Trophoblast cell (in vitro differentiated cells and primary cell): ENCODE data around the gene HLA-DRA.

Source experiments
- DNase-seq, 2 donors: peaks; one replicate each; pipeline ENCODE4 v3.0.0-alpha.2; 2016
- H2AFZ ChIP-seq: 2 replicates; pipeline ENCODE4 v1.6.1; 2013; ENCODE audit warnings: low read length, moderate library complexity, mild to moderate bottlenecking; ENCODE audit not compliant: insufficient read depth, poor library complexity
- H2AK5ac ChIP-seq: 2 replicates; pipeline ENCODE4 v1.6.1; 2013; ENCODE audit warnings: mild to moderate bottlenecking, low read length
- H2BK120ac ChIP-seq: 2 replicates; pipeline ENCODE4 v1.6.1; 2013; ENCODE audit warnings: low read length, mild to moderate bottlenecking, moderate library complexity; ENCODE audit not compliant: insufficient read depth, poor library complexity
- H2BK12ac ChIP-seq: 2 replicates; pipeline ENCODE4 v1.6.1; 2013; ENCODE audit warnings: mild to moderate bottlenecking, low read length, moderate library complexity
- H2BK5ac ChIP-seq: 2 replicates; pipeline ENCODE4 v1.6.1; 2013; ENCODE audit warnings: low read length, low read depth, moderate library complexity, mild to moderate bottlenecking; ENCODE audit not compliant: poor library complexity
- H3K14ac ChIP-seq: 2 replicates; pipeline ENCODE4 v1.6.1; 2013; ENCODE audit warnings: mild to moderate bottlenecking, low read length
- H3K18ac ChIP-seq: 2 replicates; pipeline ENCODE4 v1.6.1; 2013; ENCODE audit warnings: mild to moderate bottlenecking, low read length
- H3K23ac ChIP-seq: 2 replicates; pipeline ENCODE4 v1.6.1; 2013; ENCODE audit warnings: low read length
- H3K27ac ChIP-seq: 2 replicates; pipeline ENCODE4 v1.5.1; 2013; ENCODE audit warnings: low read depth, mild to moderate bottlenecking, inconsistent platforms, low read length, moderate library complexity
- H3K27me3 ChIP-seq: 2 replicates; pipeline ENCODE4 v1.6.1; 2013; ENCODE audit warnings: inconsistent platforms, mild to moderate bottlenecking, low read length, moderate library complexity; ENCODE audit not compliant: insufficient read depth
- H3K36me3 ChIP-seq, 2 experiments: 1 replicate in 1 of 2; 2 replicates in 1 of 2; pipeline ENCODE4 v1.6.1; 2013; ENCODE audit warnings: low read length in 2 of 2, mild to moderate bottlenecking in 2 of 2, moderate library complexity in 1 of 2; ENCODE audit not compliant: insufficient read depth in 2 of 2, control insufficient read depth in 1 of 2
- H3K4ac ChIP-seq: 2 replicates; pipeline ENCODE4 v1.6.1; 2013; ENCODE audit warnings: low read depth, mild to moderate bottlenecking, low read length, moderate library complexity
- H3K4me1 ChIP-seq, 2 experiments: 1 replicate in 1 of 2; 2 replicates in 1 of 2; pipeline ENCODE4 v1.6.1; 2013; ENCODE audit warnings: low read length in 2 of 2, mild to moderate bottlenecking in 2 of 2, moderate library complexity in 1 of 2; ENCODE audit not compliant: insufficient read depth in 2 of 2, control insufficient read depth in 1 of 2
- H3K4me2 ChIP-seq: 2 replicates; pipeline ENCODE4 v1.6.1; 2013; ENCODE audit warnings: inconsistent platforms, mild to moderate bottlenecking, low read length, moderate library complexity
- H3K4me3 ChIP-seq: 2 replicates; pipeline ENCODE4 v1.5.1; 2013; ENCODE audit warnings: mild to moderate bottlenecking, low read depth, low read length, inconsistent platforms
- H3K79me1 ChIP-seq: one replicate; pipeline ENCODE4 v1.6.1; 2013; ENCODE audit warnings: low read length
- H3K79me2 ChIP-seq: 2 replicates; pipeline ENCODE4 v1.6.1; 2013; ENCODE audit warnings: low read length, mild to moderate bottlenecking; ENCODE audit not compliant: control insufficient read depth, insufficient read depth, poor library complexity
- H3K9ac ChIP-seq: 2 replicates; pipeline ENCODE4 v1.6.1; 2013; ENCODE audit warnings: mild to moderate bottlenecking, low read length
- H3K9me3 ChIP-seq: 2 replicates; pipeline ENCODE4 v1.6.1; 2013; ENCODE audit warnings: low read depth, mild to moderate bottlenecking, control low read depth, inconsistent platforms, low read length; ENCODE audit not compliant: insufficient read depth
- H4K12ac ChIP-seq: 2 replicates; pipeline ENCODE4 v1.6.1; 2013; ENCODE audit warnings: low read depth, mild to moderate bottlenecking, low read length, moderate library complexity
- H4K8ac ChIP-seq: 2 replicates; pipeline ENCODE4 v1.6.1; 2013; ENCODE audit warnings: low read depth, mild to moderate bottlenecking, low read length, moderate library complexity
- H4K91ac ChIP-seq: one replicate; pipeline ENCODE4 v1.6.1; 2013; ENCODE audit warnings: low read depth, mild to moderate bottlenecking, low read length, moderate library complexity
- WGBS: extraction: QIAGEN DNeasy Blood & Tissue Kit; methylation state at CpG from one replicate; pipeline ENCODE4 v1.1.7; 2013; ENCODE audit warnings: missing lambda C conversion rate; ENCODE audit not compliant: insufficient read length, insufficient coverage; ENCODE audit errors: extremely low coverage; 5-methylcytosine and 5-hydroxymethylcytosine counted together

Gene HLA-DRA

DNA sequence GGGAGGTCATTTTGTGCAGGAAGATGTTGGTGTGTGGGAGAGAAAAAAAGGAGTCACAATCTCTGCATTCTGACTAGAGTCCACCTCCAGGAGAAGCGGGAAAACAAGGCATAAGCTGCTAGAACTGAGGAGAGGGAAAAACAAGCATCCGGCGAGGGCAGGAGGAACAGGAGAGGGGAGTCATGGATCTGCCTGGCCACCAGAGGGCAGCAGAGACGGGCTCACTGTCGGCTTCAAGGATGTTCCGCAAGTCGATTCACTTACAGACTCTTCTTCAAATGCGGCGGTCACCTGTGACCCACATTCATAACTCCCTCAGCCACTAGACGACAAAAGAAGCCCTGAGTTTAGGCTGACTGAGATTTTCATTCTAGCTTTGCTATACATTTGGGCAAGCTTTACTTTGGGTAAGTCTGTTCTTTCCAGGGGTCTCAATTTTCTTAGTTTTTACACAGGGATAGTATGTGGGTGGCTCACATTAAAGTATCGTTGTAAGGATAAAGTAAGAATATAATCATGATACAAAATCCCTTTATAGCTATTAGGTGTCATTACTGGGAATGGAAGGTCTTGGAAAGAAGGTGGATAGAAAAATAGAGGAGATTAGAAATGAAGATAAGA lies 26.1 kb upstream of the HLA-DRA start:
- Histone ChIP-seq H3K4ac (no peak overlapping the region), H3K14ac (no peak overlapping the region), H3K27ac (no peak overlapping the region), H3K18ac (no peak overlapping the region), H3K4me3 (no peak overlapping the region), H3K27me3 (no peaks in the 10 kb centered on the region), H4K8ac (no peak overlapping the region), H3K9me3 (no peaks in the 10 kb centered on the region), H2BK12ac (no peak overlapping the region), H3K79me1 (no peaks in the 10 kb centered on the region), H2BK120ac (no peak overlapping the region), H4K12ac (no peak overlapping the region), H3K23ac (no peak overlapping the region), H3K79me2 (no peaks in the 10 kb centered on the region), H2AFZ (no peak overlapping the region), H3K36me3 (no peaks in the 10 kb centered on the region), H4K91ac (no peak overlapping the region), H2BK5ac (no peak overlapping the region), H2AK5ac (no peak overlapping the region), H3K4me1 (no peaks in the 10 kb centered on the region), H3K4me2 (no peak overlapping the region), H3K9ac (no peak overlapping the region)
- peak; percentile 52 to 85 for DNase-seq
- no CpG with 5 or more reads among the region's 11 CpGs for WGBS

DNA sequence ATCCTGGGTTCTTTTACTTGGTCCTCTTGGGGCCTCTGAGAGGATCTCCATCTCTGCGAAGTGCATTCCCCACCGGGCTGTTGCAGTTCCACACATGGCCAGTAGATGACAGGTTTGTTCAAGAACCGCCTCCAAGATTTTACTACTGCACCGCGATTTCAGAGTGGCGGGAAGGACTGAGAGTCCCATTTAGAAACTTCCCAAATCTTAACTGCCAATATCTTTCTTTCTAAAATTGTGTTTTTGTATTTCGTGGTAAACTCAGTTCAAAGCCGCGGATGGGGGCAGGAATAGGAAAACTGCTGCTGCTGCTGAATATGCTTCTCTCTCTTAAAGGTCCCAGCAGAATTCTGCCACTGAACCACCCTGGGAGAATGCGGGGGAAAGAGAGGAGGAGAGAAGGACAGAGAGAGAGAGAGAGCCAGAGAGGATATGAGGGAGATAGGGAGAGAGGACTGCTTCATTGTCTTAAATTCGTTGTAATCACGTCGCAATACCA lies 24.1 kb upstream of the HLA-DRA start:
- Histone ChIP-seq H4K12ac (no peak overlapping the region), H3K27ac (no peak overlapping the region), H4K91ac (no peak overlapping the region), H3K79me2 (no peaks in the 10 kb centered on the region), H3K27me3 (no peaks in the 10 kb centered on the region), H3K4me2 (peak overlapping the region; percentile 40), H3K18ac (no peak overlapping the region), H3K79me1 (no peaks in the 10 kb centered on the region), H3K4ac (no peak overlapping the region), H3K4me3 (no peak overlapping the region), H2BK5ac (no peak overlapping the region), H2AFZ (no peak overlapping the region), H3K36me3 (no peaks in the 10 kb centered on the region), H3K9ac (no peak overlapping the region), H4K8ac (no peak overlapping the region), H3K14ac (no peak overlapping the region), H3K23ac (no peak overlapping the region), H3K4me1 (no peaks in the 10 kb centered on the region), H3K9me3 (no peaks in the 10 kb centered on the region), H2AK5ac (no peak overlapping the region), H2BK120ac (no peak overlapping the region), H2BK12ac (no peak overlapping the region)
- peak; percentile 72 to 90 for DNase-seq
- WGBS: no CpG with 5 or more reads among the region's 13 CpGs

DNA sequence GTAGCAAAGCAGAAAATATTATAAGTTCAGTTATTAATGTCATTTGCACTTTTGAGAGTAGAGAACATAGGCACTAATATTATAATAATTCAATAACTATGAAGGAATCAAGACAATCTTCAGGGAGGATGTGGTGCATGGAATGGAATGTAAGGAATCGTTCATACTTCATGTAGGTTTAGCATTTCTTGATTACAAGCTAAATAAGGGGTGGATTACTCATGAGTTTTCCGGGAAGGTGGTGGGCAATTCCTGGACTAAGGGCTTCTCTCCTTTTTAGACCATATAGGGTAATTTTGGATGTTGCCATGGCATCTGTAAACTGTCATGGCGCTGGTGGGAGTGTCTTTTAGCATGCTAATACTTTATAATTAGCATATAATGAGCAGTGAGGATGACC lies 23.7 kb upstream of the HLA-DRA start:
- Histone ChIP-seq H2AK5ac (no peak overlapping the region), H3K14ac (no peak overlapping the region), H3K23ac (no peak overlapping the region), H3K79me1 (no peaks in the 10 kb centered on the region), H3K4me3 (no peak overlapping the region), H2BK12ac (no peak overlapping the region), H2BK120ac (no peak overlapping the region), H4K8ac (no peak overlapping the region), H3K4ac (no peak overlapping the region), H3K18ac (no peak overlapping the region), H4K12ac (no peak overlapping the region), H3K36me3 (no peaks in the 10 kb centered on the region), H3K27me3 (no peaks in the 10 kb centered on the region), H3K27ac (no peak overlapping the region), H4K91ac (no peak overlapping the region), H3K9me3 (no peaks in the 10 kb centered on the region), H3K4me2 (no peak overlapping the region), H2AFZ (no peak overlapping the region), H2BK5ac (no peak overlapping the region), H3K4me1 (no peaks in the 10 kb centered on the region), H3K79me2 (no peaks in the 10 kb centered on the region), H3K9ac (no peak overlapping the region)
- DNase-seq: no peak
- no CpG with 5 or more reads among the region's 3 CpGs for WGBS

DNA sequence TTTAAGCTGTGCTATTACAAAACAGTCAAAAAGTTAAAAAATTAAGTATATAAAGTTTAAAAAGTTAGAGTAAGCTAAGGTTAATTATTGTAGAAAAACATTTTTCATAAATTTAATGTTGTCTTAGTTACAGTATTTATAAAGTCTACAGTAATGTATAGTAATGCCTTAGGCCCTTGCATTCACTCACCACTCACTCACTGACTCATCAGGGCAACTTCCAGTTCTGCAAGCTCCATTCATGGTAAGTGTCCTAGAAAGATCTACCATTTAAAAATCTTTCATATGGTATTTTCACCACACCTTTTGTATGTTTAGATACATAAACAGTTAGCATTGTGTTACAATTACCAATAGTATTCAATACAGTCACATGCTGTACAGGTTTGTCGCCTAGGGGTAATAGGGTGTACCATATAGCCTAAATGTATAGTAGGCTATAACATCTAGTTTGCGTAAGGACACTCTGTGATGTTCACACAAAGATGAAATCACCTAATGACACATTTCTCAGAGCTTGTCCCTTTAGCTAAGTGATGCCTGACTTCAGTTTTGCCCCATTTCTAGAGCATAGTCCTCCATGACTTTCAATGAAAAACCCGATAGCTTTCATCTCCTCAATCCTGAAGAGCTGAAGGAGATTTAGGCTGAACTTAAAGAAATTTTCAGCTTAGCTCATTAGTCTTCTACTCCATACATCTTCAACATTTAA lies 14.9 kb upstream of the HLA-DRA start:
- no peak for DNase-seq
- H3K4ac ChIP-seq: no peak overlapping the region
- H3K36me3 ChIP-seq: no peaks in the 10 kb centered on the region
- H2BK120ac ChIP-seq: no peak overlapping the region
- WGBS: no CpG with 5 or more reads among the region's 3 CpGs
- no peak overlapping the region for H2AFZ ChIP-seq
- no peak overlapping the region for H3K4me2 ChIP-seq
- no peaks in the 10 kb centered on the region for H3K79me2 ChIP-seq
- no peak overlapping the region for H2BK12ac ChIP-seq
- H3K23ac ChIP-seq: no peak overlapping the region
- H3K4me1 ChIP-seq: no peaks in the 10 kb centered on the region
- H2BK5ac ChIP-seq: no peak overlapping the region
- H3K9me3 ChIP-seq: no peaks in the 10 kb centered on the region
- H3K18ac ChIP-seq: no peak overlapping the region
- H3K14ac ChIP-seq: no peak overlapping the region
- no peaks in the 10 kb centered on the region for H3K27me3 ChIP-seq
- H3K27ac ChIP-seq: no peak overlapping the region
- no peak overlapping the region for H3K9ac ChIP-seq
- H4K91ac ChIP-seq: no peak overlapping the region
- no peak overlapping the region for H3K4me3 ChIP-seq
- H4K12ac ChIP-seq: no peak overlapping the region
- H3K79me1 ChIP-seq: no peaks in the 10 kb centered on the region
- no peak overlapping the region for H2AK5ac ChIP-seq
- H4K8ac ChIP-seq: no peak overlapping the region
